GM18873 (cell line): ENCODE data around the gene UNC13C.

Experiments used
- ATAC-seq: cut with Tn5 transposase; IDR thresholded peaks from one replicate; pipeline ENCODE4 v1.9.1; 2021; ENCODE audit warnings: mild to moderate bottlenecking, moderate library complexity, moderate number of reproducible peaks; ENCODE audit not compliant: unreplicated experiment, low FRiP score

The UNC13C gene

GRCh38 chr15:54101664-54102270 is 123.5 kb downstream of the UNC13C start:
- ATAC-seq = no peak

GRCh38 chr15:54102704-54103103 is 124.5 kb downstream of the UNC13C start:
- no peak for ATAC-seq

- ATAC-seq = no peak
Measured at GRCh38 chr15:54109014-54109413, 130.8 kb downstream of the UNC13C start.

- no peak for ATAC-seq
Measured at GRCh38 chr15:54119051-54119450, 140.8 kb downstream of the UNC13C start.

GRCh38 chr15:54120949-54121463 is 142.8 kb downstream of the UNC13C start:
- ATAC-seq = no peak

GRCh38 chr15:54127574-54127973 is 149.3 kb downstream of the UNC13C start:
- ATAC-seq = no peak

- no peak for ATAC-seq
Measured at GRCh38 chr15:54131410-54131809, 153.2 kb downstream of the UNC13C start.

- no peak for ATAC-seq
Measured at GRCh38 chr15:54149115-54149531, 170.9 kb downstream of the UNC13C start.

- no peak for ATAC-seq
Measured at GRCh38 chr15:54150255-54150654, 172.0 kb downstream of the UNC13C start.

- no peak for ATAC-seq
Measured at GRCh38 chr15:54159012-54159411, 180.8 kb downstream of the UNC13C start.

- no peak for ATAC-seq
Measured at GRCh38 chr15:54187325-54187724, 209.1 kb downstream of the UNC13C start.

GRCh38 chr15:54197995-54198394 is 219.8 kb downstream of the UNC13C start:
- ATAC-seq = no peak

- ATAC-seq = no peak
Measured at GRCh38 chr15:54206586-54207321, 228.5 kb downstream of the UNC13C start.

GRCh38 chr15:54208786-54209185 is 230.5 kb downstream of the UNC13C start:
- no peak for ATAC-seq

GRCh38 chr15:54212635-54213034 is 234.4 kb downstream of the UNC13C start:
- no peak for ATAC-seq

GRCh38 chr15:54226455-54226854 is 248.2 kb downstream of the UNC13C start:
- ATAC-seq = no peak

- no peak for ATAC-seq
Measured at GRCh38 chr15:54227569-54227968, 249.3 kb downstream of the UNC13C start.

- ATAC-seq = no peak
Measured at GRCh38 chr15:54250326-54250725, 272.1 kb downstream of the UNC13C start.

- ATAC-seq = no peak
Measured at GRCh38 chr15:54256190-54256589, 277.9 kb downstream of the UNC13C start.

- no peak for ATAC-seq
Measured at GRCh38 chr15:54273928-54274327, 295.7 kb downstream of the UNC13C start.

GRCh38 chr15:54277834-54278233 is 299.6 kb downstream of the UNC13C start:
- no peak for ATAC-seq

GRCh38 chr15:54280726-54281125 is 302.5 kb downstream of the UNC13C start:
- ATAC-seq = no peak
